K562 (cell line): Measurements from ENCODE around the gene ARID3A. TPM values are rescaled to one million over a fixed set of nuclear protein-coding genes. Genes with fewer than 3 reads are reported as not detected.

Experiments used
- CHD4 ChIP-seq: fragments of 200-600 bp; sonication (generic); IDR thresholded peaks from 3 replicates; pipeline ENCODE4 v1.6.1; 2012; ENCODE audit warnings: low read depth, mild to moderate bottlenecking, mixed read lengths, low read length, inconsistent platforms; ENCODE audit not compliant: insufficient read depth, insufficient replicate concordance, poor library complexity, severe bottlenecking
- GTF2A2 ChIP-seq: IDR thresholded peaks from 2 replicates; pipeline ENCODE4 v1.6.1; 2016; ENCODE audit warnings: mild to moderate bottlenecking, missing genetic modification characterization, missing compliant biosample characterization
- NEUROD1 ChIP-seq: fragments of 150-350 bp; IDR thresholded peaks from 2 replicates; pipeline ENCODE4 v1.6.1; 2014; ENCODE audit warnings: borderline replicate concordance, low read length, low read depth; ENCODE audit not compliant: partially characterized antibody
- REST ChIP-seq, 2 experiments: fragments of 450-650 bp; formaldehyde crosslinking in 1 of 2; IDR thresholded peaks; 2 replicates each; pipeline versions ENCODE4 v1.4.0 to v1.6.1; 2014 to 2020; ENCODE audit warnings: mild to moderate bottlenecking in 2 of 2, borderline replicate concordance in 1 of 2, low read depth in 1 of 2
- SP2 ChIP-seq: IDR thresholded peaks from 2 replicates; pipeline ENCODE4 v1.6.1; 2011; ENCODE audit warnings: mild to moderate bottlenecking, low read depth, low read length, moderate library complexity; ENCODE audit not compliant: poor library complexity, severe bottlenecking; ENCODE audit errors: extremely low read depth
- TAF1 ChIP-seq: IDR thresholded peaks from 2 replicates; pipeline ENCODE4 v1.6.1; 2011; ENCODE audit warnings: mild to moderate bottlenecking, low read length, moderate library complexity; ENCODE audit not compliant: insufficient read depth, control insufficient read depth, severe bottlenecking; ENCODE audit errors: extremely low read depth
- THRAP3 ChIP-seq: fragments of 450-650 bp; IDR thresholded peaks from 2 replicates; pipeline ENCODE4 v1.6.1; 2016; ENCODE audit warnings: mild to moderate bottlenecking, inconsistent platforms, borderline replicate concordance
- ZNF239 ChIP-seq: fragments of 250-450 bp; sonication (Bioruptor Pico); IDR thresholded peaks from 2 replicates; pipeline ENCODE4 v1.4.0; 2020; ENCODE audit warnings: mild to moderate bottlenecking
- ZNF398 ChIP-seq: fragments of 250-450 bp; sonication (Bioruptor Pico); IDR thresholded peaks from 2 replicates; pipeline ENCODE4 v1.8.0; 2021; ENCODE audit warnings: moderate library complexity, mild to moderate bottlenecking, inconsistent platforms
- polyA plus RNA-seq, 8 experiments: library from polyadenylated mRNA; depleted of rRNA in 4 of 8; stranded (reverse) in 5 of 8; unstranded in 3 of 8; fragments of >200 nt; fragmentation: Nextera tagmentation in 2 of 8; fragmentation: Illumina TruSeq in 1 of 8; extraction: Ambion mirVana in 2 of 8; extraction: Trizol in 1 of 8; gene quantifications; 2 replicates each; pipeline versions ENCODE4 v1.2.1 to v1.2.3, GENCODE V29; 2011 to 2014; ENCODE audit warnings: inconsistent platforms in 1 of 8, missing spikeins in 1 of 8
- total RNA-seq, 7 experiments: library from RNA; depleted of rRNA in 6 of 7; stranded (reverse); fragments of >200 nt in 6 of 7; fragmentation: Illumina TruSeq in 2 of 7; extraction: Trizol in 2 of 7; gene quantifications; 2 replicates each; pipeline versions ENCODE4 v1.2.1 to v1.2.3, GENCODE V29; 2011 to 2021; ENCODE audit warnings: low replicate concordance in 1 of 7
- TF ChIP-seq, protein P1 (sequence below): sonication (generic); formaldehyde crosslinking; IDR thresholded peaks from 2 replicates; pipeline ENCODE4 v1.5.0; 2020; ENCODE audit warnings: missing genetic modification reagents

ARID3A gene
- total and polyA plus RNA-seq, 9 of the 15 experiments (the other 6 are each of a cell fraction or from before 2014, with no cell fraction given) = 1.4 to 118 (median 31.2) TPM

DNA sequence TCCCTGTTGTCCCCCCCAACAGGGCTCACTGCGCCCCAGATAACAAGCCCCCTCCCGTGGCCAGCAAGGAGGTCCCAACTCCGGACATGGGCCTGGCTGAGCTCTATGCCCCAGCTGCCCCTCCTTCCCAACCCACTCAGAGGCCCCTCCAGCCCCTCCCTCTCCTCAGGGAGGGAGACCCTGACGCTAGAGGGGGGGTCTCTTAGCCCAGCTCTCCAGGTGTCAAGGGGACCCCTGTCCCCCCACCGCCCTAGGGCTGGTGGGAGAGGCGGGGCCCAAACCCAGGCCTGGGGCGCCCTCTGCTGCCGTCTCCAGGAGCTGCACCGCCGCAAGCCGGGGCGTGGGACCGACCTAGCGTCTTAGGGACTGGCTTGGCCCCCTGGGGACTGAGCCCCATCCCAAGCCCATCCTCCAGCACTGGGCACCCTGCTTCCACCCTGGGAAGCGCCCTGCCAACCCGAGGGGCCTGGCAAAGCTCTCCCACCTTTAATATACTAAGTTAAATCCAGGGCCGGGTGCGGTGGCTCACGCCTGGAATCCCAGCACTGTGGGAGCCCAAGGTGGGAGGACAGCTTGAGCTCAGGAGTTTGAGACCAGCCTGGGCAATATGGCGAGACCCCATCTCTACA is 75.8 kb downstream of the ARID3A start (continued):
- peak; percentile 75; the same call in 1 of the 2 replicates for TF ChIP-seq REST (IDR thresholded peaks at IDR 0.05; ENCODE audit: borderline replicate concordance)
- TF ChIP-seq REST (CRISPR knock-in tag; IDR thresholded peaks at IDR 0.05; ENCODE audit: low read depth) = no peak
- TF ChIP-seq SP2 = no peak
- TF ChIP-seq, protein P1, sequence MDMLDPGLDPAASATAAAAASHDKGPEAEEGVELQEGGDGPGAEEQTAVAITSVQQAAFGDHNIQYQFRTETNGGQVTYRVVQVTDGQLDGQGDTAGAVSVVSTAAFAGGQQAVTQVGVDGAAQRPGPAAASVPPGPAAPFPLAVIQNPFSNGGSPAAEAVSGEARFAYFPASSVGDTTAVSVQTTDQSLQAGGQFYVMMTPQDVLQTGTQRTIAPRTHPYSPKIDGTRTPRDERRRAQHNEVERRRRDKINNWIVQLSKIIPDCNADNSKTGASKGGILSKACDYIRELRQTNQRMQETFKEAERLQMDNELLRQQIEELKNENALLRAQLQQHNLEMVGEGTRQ = no peak
- no peak for TF ChIP-seq CHD4
- TF ChIP-seq TAF1 = no peak
- TF ChIP-seq ZNF398 = no peak
- TF ChIP-seq THRAP3 = no peak
- TF ChIP-seq ZNF239 (CRISPR knock-in tag) = no peak
- no peak for TF ChIP-seq NEUROD1
- no peak for TF ChIP-seq GTF2A2 (tag)
